ENCODE results near the gene SDK1. TPM values are rescaled to one million over a fixed set of nuclear protein-coding genes. Genes with fewer than 3 reads are reported as not detected.
"Not testable (repeated sequence)": the region's sequence is repeated elsewhere in the genome, so short reads cannot be mapped to it uniquely, and the experiment has no call there.

Gene SDK1
- total RNA-seq, 1 donor from 2014 or later: 0.48 TPM

DNA sequence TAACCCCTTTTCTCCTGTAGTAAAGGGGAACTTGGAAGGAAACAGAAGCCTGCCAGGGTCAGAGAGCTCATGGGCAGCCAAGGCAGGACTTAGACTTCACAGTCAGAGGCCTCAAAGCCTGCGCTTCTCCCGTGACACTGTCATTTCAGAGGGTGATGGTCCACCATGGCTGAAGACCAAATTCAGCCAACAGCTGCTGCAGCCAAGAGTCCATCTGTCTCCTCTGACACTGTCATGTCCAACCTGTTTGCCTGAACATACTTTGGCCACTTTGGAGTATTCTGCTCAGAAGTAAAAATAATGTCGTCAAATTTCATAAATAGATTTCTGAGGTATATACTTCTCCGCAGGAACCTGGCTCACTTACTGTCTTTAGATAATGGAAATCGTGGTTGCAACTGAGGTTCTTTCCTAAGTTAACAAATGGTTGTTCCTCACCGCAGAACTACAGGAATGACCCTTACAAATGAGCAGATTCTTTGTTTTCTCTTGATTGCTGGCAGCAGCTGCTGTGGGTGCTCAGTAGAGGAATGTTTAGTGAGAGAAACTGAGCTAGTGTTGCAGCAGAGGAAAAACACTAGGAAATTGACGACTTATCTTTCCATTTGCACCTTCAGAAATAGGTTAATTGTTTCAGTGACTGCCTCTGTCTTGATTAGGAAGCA, 626.5 kb downstream of the SDK1 start:
- H3K4me1 Mint-ChIP-seq (ENCODE audit: low read depth): no peaks in the 10 kb centered on the region
- H3K27me3 Mint-ChIP-seq (ENCODE audit: low read depth): peaks cover 4% of the 10 kb centered on the region
- no peaks in the 10 kb centered on the region for H3K36me3 Mint-ChIP-seq (ENCODE audit: low read depth)
- intact Hi-C loops (cut with micrococcal nuclease): no loop called here
- no peak for DNase-seq (ENCODE audit: low spot score)
- no peak overlapping the region for H3K4me3 Mint-ChIP-seq (ENCODE audit: low read depth)
- no peaks in the 10 kb centered on the region for H3K9me3 Mint-ChIP-seq
- no peak overlapping the region for H3K27ac Mint-ChIP-seq

DNA sequence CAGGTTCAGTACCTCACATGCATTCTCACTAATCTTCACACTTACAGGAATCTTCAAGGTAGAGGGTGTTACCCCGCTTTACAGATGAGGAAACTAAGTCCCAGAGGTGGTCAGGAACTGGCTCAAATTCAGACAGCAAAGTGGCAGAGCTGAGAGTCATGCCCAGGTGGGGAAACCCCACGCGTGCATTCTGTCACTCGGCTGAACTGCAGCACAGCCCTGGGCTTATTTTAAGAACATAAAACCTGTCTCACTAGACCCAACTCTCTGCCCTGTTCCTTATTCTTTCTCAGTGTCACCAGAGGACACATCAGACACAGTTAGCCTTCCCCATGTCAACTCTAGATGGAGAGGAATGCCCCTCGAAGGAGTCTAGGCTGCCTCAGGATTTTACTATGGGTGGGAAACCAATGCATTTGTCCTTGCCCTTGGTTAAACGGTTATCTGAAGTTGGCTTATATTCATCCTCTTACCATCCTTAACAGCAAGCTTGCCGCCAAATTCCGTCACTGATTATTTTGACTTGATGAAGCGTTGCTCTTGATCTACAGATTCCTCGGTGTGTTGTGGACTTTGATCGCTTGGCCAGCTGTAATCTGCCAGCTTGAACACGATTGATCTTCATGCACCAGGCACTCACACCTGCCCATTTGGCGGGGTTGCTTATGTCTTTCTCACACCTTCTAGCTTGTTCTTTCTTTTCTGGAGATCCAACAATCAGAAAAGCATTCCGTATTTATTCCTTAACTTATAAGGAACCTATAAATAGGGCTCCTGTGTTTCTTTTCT, 627.9 kb downstream of the SDK1 start:
- no peaks in the 10 kb centered on the region for H3K4me1 Mint-ChIP-seq (ENCODE audit: low read depth)
- no peaks in the 10 kb centered on the region for H3K27me3 Mint-ChIP-seq (ENCODE audit: low read depth)
- no peaks in the 10 kb centered on the region for H3K36me3 Mint-ChIP-seq (ENCODE audit: low read depth)
- no peaks in the 10 kb centered on the region for H3K9me3 Mint-ChIP-seq
- intact Hi-C loops (cut with micrococcal nuclease): no loop called here
- no peak overlapping the region for H3K27ac Mint-ChIP-seq
- DNase-seq (ENCODE audit: low spot score): no peak
- no peak overlapping the region for H3K4me3 Mint-ChIP-seq (ENCODE audit: low read depth)

DNA sequence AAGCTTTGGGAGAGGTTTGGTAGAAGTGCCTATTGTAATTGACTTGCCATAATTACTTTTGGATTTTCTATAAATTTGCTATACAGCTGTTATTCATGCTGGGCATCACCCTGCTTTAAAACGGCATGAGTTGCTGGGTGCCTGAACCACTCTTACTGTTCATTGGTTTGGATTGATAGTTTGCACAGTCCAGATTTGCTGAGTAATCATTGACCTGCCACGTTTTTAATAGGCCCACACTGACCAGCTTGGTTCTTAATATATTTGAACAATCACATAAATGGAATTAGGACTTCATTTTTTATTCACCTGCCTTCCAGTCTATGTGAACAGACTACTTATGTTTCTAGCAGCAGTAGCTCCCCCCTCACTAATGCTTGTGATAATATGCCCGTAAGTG, 630.8 kb downstream of the SDK1 start:
- intact Hi-C loops (cut with micrococcal nuclease): no loop called here
- Mint-ChIP-seq H3K27me3 (ENCODE audit: low read depth) (no peaks in the 10 kb centered on the region), H3K4me1 (ENCODE audit: low read depth) (no peaks in the 10 kb centered on the region), H3K9me3 (no peaks in the 10 kb centered on the region), H3K4me3 (ENCODE audit: low read depth) (no peak overlapping the region), H3K27ac (no peak overlapping the region), H3K36me3 (ENCODE audit: low read depth) (no peaks in the 10 kb centered on the region)
- DNase-seq (ENCODE audit: low spot score): no peak

DNA sequence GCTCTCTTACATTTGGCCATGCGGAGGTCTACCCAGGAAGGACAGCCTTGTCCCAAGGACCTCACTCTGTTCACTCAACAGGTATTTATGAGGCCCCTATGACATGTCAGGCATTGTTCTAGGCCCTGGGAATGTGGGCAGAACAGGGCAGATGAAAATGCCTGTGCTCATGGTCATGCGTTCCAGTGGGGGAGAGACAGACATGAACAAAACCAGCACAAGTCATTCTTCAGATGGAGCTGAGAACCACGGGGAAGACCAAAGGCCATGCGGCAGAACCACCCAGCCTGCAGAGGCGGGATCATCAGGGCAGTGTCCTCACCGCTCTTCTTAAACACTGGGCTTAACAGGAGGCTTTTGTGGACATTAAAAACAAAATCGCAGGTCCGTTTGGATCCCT, 636.1 kb downstream of the SDK1 start:
- H3K4me3 Mint-ChIP-seq (ENCODE audit: low read depth): no peak overlapping the region
- intact Hi-C loops (cut with micrococcal nuclease): no loop called here
- H3K36me3 Mint-ChIP-seq (ENCODE audit: low read depth): no peaks in the 10 kb centered on the region
- no peaks in the 10 kb centered on the region for H3K27me3 Mint-ChIP-seq (ENCODE audit: low read depth)
- H3K9me3 Mint-ChIP-seq: no peaks in the 10 kb centered on the region
- H3K27ac Mint-ChIP-seq: no peak overlapping the region
- DNase-seq (ENCODE audit: low spot score): no peak
- no peaks in the 10 kb centered on the region for H3K4me1 Mint-ChIP-seq (ENCODE audit: low read depth)

DNA sequence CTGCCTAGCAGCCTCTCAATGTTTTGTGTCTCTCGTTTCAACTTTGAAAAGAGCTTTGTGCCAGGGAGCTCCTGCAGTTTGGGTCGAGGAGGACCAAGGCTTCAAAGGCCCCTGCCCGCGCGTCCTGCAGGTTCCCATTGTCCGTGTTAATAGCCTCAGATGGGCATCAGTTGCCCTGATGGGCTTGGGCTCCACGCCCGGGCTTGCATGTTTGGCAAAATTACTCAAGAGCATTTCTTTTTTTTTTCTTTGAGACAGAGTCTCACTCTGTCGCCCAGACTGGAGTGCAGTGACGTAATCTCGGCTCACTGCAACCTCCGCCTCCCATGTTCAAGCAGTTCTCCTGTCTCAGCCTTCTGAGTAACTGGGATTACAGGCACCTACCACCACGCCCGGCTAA, 636.6 kb downstream of the SDK1 start:
- Mint-ChIP-seq H3K4me3 (ENCODE audit: low read depth) (no peak overlapping the region), H3K9me3 (no peaks in the 10 kb centered on the region), H3K27me3 (ENCODE audit: low read depth) (no peaks in the 10 kb centered on the region), H3K4me1 (ENCODE audit: low read depth) (no peaks in the 10 kb centered on the region), H3K27ac (no peak overlapping the region), H3K36me3 (ENCODE audit: low read depth) (no peaks in the 10 kb centered on the region)
- intact Hi-C loops (cut with micrococcal nuclease): no loop called here
- DNase-seq (ENCODE audit: low spot score): no peak

DNA sequence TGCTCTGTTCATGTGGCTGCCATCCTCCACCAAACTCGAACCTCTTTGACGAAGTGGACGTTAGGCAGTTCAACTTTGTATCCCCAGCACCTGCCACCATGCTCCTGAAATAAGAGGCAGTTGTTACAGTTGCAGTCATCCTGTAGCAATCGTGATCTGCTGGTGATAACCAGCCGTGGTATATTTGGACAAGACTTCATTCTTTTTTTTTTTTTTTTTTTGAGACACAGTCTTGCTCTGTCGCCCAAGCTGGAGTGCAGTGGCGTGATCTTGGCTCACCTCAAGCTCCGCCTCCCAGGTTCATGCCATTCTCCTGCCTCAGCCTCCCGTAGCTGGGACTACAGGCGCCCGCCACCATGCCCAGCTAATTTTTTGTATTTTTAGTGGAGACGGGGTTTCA, 640.7 kb downstream of the SDK1 start:
- intact Hi-C loops (cut with micrococcal nuclease); H3K36me3 Mint-ChIP-seq (ENCODE audit: low read depth); DNase-seq (ENCODE audit: low spot score); H3K9me3 Mint-ChIP-seq; H3K4me1 Mint-ChIP-seq (ENCODE audit: low read depth); H3K4me3 Mint-ChIP-seq (ENCODE audit: low read depth); H3K27me3 Mint-ChIP-seq (ENCODE audit: low read depth); H3K27ac Mint-ChIP-seq: not testable (repeated sequence)

DNA sequence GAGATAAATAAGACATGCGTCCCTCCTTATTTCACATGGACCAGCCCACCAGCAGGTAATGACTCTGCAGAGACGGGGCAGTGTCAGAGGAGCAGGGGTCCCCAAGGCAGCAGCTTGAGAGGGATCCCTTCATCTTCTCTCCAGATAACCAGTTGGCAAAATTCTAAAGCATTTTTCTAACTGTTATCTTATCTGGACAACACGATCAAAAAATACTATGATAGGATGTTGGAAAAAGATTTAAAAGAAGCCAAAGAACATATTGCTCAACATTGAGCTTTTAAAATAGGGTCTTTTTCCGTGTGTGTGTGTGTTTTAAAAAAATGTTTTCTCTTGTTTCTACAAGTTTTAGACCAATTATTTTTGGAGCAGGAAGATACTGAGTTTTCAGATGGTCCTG, 641.2 kb downstream of the SDK1 start:
- DNase-seq (ENCODE audit: low spot score): no peak
- no peak overlapping the region for H3K4me3 Mint-ChIP-seq (ENCODE audit: low read depth)
- no peak overlapping the region for H3K27ac Mint-ChIP-seq
- intact Hi-C loops (cut with micrococcal nuclease): no loop called here
- no peaks in the 10 kb centered on the region for H3K9me3 Mint-ChIP-seq
- no peaks in the 10 kb centered on the region for H3K36me3 Mint-ChIP-seq (ENCODE audit: low read depth)
- no peaks in the 10 kb centered on the region for H3K27me3 Mint-ChIP-seq (ENCODE audit: low read depth)
- H3K4me1 Mint-ChIP-seq (ENCODE audit: low read depth): no peaks in the 10 kb centered on the region

DNA sequence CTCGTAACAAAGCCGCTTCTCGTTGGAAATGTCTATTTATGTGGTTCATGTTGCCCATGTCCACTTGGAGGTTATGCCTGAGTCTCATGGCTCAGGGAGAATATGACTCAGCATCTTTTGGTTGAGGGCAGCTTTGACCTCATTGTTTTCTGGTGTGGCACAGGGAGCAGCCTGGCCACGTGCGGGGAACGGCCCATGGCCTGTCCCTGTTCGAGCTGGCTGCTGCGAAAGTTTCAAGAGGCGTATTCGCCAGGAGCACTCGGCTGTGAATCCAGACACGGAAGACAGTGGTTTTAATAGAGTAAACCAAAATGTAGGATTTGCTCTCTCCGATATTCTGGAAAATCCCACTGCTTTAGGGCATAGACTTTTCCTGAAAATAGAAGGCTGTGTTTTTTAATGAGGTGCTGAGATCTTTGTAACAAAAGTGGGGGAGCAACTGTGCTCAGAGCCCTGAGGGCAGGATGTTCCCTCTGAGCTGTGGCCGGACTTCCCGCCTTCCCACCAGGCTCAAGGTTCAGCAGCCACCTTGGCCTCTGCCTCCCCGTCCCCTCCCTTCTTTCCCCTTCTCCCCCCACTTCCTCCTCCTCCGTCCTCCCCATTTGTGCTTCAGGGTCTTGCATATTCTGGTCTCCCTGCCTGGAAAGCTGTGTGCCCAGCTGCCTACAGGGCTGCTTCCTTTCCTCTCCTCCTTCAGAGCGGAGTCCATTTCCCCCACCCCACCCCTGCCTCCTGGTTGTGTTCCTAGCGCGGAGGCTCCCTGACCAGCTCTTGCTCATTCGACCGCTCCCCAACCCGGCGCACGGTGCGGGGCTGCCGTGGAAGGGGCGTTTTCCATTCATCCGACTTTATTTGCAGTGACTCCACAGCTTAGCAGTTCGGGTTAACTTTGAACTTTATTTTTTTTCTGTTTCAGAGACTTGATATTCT, 642.0 kb downstream of the SDK1 start:
- H3K27me3 Mint-ChIP-seq (ENCODE audit: low read depth): no peaks in the 10 kb centered on the region

DNA sequence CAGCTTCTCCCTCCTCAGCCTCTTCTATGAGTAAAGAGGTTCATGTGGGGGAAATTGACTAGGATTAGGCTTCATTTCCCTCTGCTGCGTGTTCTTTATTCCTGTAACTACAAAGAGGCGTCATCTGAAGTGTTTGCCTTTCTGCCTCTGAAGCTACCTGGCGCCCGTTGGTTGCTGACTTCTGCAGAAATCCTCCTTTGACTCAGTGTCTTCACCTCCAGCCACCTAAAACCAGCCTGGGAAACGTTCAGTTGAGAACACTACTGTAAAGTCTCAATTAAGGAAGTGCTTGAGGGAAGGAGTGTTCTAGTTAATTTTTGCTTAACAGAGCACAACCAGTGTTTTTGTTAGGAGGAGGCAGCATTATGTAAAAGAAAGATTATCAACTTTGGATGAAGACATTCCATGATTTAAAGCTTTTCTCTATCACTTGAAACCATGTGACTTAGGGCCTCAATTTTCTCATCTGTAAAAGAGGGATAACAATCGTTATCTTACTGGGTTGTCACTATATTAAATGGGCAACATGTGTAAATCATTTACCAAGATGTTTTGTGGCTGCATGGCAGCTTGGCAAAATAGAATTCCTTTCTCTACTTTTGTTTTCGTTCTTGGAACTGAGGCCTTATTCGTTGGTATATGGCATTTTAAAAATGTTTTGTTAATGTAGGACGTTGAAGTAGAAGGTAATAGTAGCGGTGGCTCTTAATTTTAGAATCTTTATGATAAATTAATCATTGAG, 642.9 kb downstream of the SDK1 start:
- intact Hi-C loops (cut with micrococcal nuclease): no loop called here
- no peaks in the 10 kb centered on the region for H3K36me3 Mint-ChIP-seq (ENCODE audit: low read depth)
- H3K4me1 Mint-ChIP-seq (ENCODE audit: low read depth): no peaks in the 10 kb centered on the region
- H3K27ac Mint-ChIP-seq: no peak overlapping the region
- DNase-seq (ENCODE audit: low spot score): no peak
- H3K27me3 Mint-ChIP-seq (ENCODE audit: low read depth): no peaks in the 10 kb centered on the region
- no peaks in the 10 kb centered on the region for H3K9me3 Mint-ChIP-seq
- no peak overlapping the region for H3K4me3 Mint-ChIP-seq (ENCODE audit: low read depth)

More for the DNA sequence above, 642.0 kb downstream of the SDK1 start:
- DNase-seq (ENCODE audit: low spot score): no peak
- Mint-ChIP-seq H3K4me3 (ENCODE audit: low read depth) (no peak overlapping the region), H3K4me1 (ENCODE audit: low read depth) (no peaks in the 10 kb centered on the region), H3K36me3 (ENCODE audit: low read depth) (no peaks in the 10 kb centered on the region), H3K27ac (no peak overlapping the region), H3K9me3 (no peaks in the 10 kb centered on the region)
- intact Hi-C loops (cut with micrococcal nuclease): no loop called here

DNA sequence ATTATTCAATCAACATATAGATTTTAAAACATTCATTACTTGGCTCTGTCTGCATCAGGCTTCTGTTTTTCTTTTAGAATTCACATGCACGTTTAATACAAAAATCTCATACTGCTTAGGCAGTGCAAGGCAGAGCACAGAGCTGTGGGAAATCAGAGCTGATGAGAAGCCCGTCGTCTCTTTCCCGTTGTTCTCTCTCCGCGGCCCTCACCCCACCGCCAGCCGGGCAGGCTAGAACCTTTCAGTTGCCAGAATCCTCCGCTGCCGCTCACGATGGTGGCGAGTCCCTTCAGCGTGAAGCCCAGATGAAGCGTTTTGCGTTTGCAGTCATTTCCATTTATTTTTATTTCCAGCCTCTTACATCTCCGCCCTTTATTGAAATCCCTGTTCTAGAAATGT, 648.2 kb downstream of the SDK1 start:
- no peaks in the 10 kb centered on the region for H3K9me3 Mint-ChIP-seq
- intact Hi-C loops (cut with micrococcal nuclease): no loop called here
- no peaks in the 10 kb centered on the region for H3K4me1 Mint-ChIP-seq (ENCODE audit: low read depth)
- H3K36me3 Mint-ChIP-seq (ENCODE audit: low read depth): no peaks in the 10 kb centered on the region
- no peak overlapping the region for H3K4me3 Mint-ChIP-seq (ENCODE audit: low read depth)
- DNase-seq (ENCODE audit: low spot score): no peak
- no peaks in the 10 kb centered on the region for H3K27me3 Mint-ChIP-seq (ENCODE audit: low read depth)
- H3K27ac Mint-ChIP-seq: no peak overlapping the region

DNA sequence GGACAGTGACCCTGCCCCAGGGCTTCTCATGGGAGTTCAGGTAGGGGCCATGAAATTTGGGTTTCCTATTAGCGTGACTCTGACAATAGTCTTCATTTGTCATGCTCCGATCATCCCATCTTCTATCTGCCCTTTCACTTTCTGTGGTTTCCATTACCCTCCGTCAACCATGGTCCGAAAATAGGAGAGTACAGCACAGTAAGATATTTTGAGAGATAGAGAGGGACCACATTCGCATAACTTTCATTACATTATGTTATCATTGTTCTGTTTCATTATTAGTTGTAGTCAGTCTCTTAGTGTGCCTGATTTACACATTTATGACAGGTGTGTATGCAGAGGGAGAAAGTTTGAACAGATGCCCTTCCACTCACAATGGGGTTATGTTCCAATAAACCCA, 649.2 kb downstream of the SDK1 start:
- H3K9me3 Mint-ChIP-seq: no peaks in the 10 kb centered on the region
- DNase-seq (ENCODE audit: low spot score): no peak
- H3K27me3 Mint-ChIP-seq (ENCODE audit: low read depth): no peaks in the 10 kb centered on the region
- H3K36me3 Mint-ChIP-seq (ENCODE audit: low read depth): no peaks in the 10 kb centered on the region
- intact Hi-C loops (cut with micrococcal nuclease): no loop called here
- no peaks in the 10 kb centered on the region for H3K4me1 Mint-ChIP-seq (ENCODE audit: low read depth)
- no peak overlapping the region for H3K4me3 Mint-ChIP-seq (ENCODE audit: low read depth)
- H3K27ac Mint-ChIP-seq: no peak overlapping the region

DNA sequence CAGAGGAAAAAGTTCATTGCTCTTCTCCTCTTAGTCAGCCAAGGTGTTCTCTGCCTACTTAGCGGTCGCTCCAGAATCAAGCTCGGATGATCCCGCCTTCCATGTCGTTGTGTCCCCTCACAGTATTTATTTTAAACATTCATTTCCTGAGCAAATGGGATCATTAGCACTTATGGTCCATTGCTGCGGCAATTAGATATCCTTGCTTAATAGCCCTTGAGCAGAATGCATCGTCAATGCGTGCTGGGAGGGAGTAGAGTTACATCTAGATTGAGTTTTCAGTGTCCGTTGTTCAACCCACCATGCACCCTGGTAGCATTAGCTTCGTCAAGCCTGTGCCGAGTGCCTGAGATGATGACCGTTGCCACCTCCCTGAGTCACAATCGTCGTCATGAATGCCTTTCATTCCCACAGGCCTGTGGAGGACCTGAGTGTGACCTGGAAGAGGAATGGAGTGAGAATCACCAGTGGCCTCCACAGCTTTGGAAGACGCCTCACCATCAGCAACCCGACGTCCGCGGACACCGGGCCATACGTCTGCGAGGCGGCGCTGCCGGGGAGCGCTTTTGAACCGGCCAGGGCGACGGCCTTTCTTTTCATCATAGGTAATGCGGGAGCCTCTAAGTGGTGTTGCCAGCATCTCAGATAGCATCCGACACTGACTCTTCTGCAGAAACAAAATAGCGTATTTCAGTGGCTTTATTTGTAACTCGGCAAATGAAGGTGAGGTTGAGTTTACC, 650.4 kb downstream of the SDK1 start:
- Mint-ChIP-seq H3K4me3 (ENCODE audit: low read depth) (no peak overlapping the region), H3K4me1 (ENCODE audit: low read depth) (peaks cover 1% of the 10 kb centered on the region), H3K27me3 (ENCODE audit: low read depth) (no peaks in the 10 kb centered on the region), H3K27ac (no peak overlapping the region), H3K36me3 (ENCODE audit: low read depth) (no peaks in the 10 kb centered on the region), H3K9me3 (no peaks in the 10 kb centered on the region)
- intact Hi-C loops (cut with micrococcal nuclease): no loop called here
- DNase-seq (ENCODE audit: low spot score): no peak
